Rectal smooth muscle tissue (tissue), 1 donor: Measurements from ENCODE around the gene HES2.
"Not testable (repeated sequence)": the region's sequence is repeated elsewhere in the genome, so short reads cannot be mapped to it uniquely, and the experiment has no call there.

Source experiments
- H3K27ac ChIP-seq: one replicate; pipeline ENCODE4 v1.7.0; 2013; ENCODE audit warnings: low read depth, low read length, inconsistent platforms
- H3K27me3 ChIP-seq: one replicate; pipeline ENCODE4 v1.7.0; 2013; ENCODE audit warnings: low read length; ENCODE audit not compliant: control insufficient read depth, insufficient read depth
- H3K36me3 ChIP-seq: one replicate; pipeline ENCODE4 v1.7.0; 2013; ENCODE audit warnings: low read length; ENCODE audit not compliant: control insufficient read depth, insufficient read depth
- H3K4me1 ChIP-seq: one replicate; pipeline ENCODE4 v1.7.0; 2013; ENCODE audit warnings: low read length; ENCODE audit not compliant: control insufficient read depth, insufficient read depth
- H3K4me3 ChIP-seq: one replicate; pipeline ENCODE4 v1.7.0; 2013; ENCODE audit warnings: low read length
- H3K9ac ChIP-seq: one replicate; pipeline ENCODE4 v1.7.0; 2013; ENCODE audit warnings: low read length

The HES2 gene

GRCh38 chr1:6461538-6462411, 42.1 kb upstream of the HES2 start:
- Histone ChIP-seq H3K27me3 (no peaks in the 10 kb centered on the region), H3K4me3 (no peak overlapping the region)

GRCh38 chr1:6461051-6461530, 41.4 kb upstream of the HES2 start:
- H3K27ac ChIP-seq, result no peak overlapping the region
- H3K4me1 ChIP-seq, result no peaks in the 10 kb centered on the region
- H3K27me3 ChIP-seq, result no peaks in the 10 kb centered on the region
- no peak overlapping the region for H3K9ac ChIP-seq
- H3K36me3 ChIP-seq, result no peaks in the 10 kb centered on the region
- H3K4me3 ChIP-seq, result no peak overlapping the region

More at GRCh38 chr1:6461538-6462411, 42.1 kb upstream of the HES2 start:
- Histone ChIP-seq H3K36me3 (no peaks in the 10 kb centered on the region), H3K27ac (no peak overlapping the region), H3K4me1 (no peaks in the 10 kb centered on the region), H3K9ac (no peak overlapping the region)

GRCh38 chr1:6460301-6461050, 40.8 kb upstream of the HES2 start:
- H3K4me3 ChIP-seq, result no peak overlapping the region
- no peaks in the 10 kb centered on the region for H3K36me3 ChIP-seq
- no peak overlapping the region for H3K9ac ChIP-seq
- no peak overlapping the region for H3K27ac ChIP-seq
- H3K4me1 ChIP-seq, result no peaks in the 10 kb centered on the region
- H3K27me3 ChIP-seq, result no peaks in the 10 kb centered on the region

GRCh38 chr1:6459850-6460265, 40.1 kb upstream of the HES2 start:
- Histone ChIP-seq H3K9ac (no peak overlapping the region), H3K4me1 (no peaks in the 10 kb centered on the region), H3K27me3 (peaks cover 3% of the 10 kb centered on the region), H3K4me3 (no peak overlapping the region), H3K27ac (no peak overlapping the region), H3K36me3 (no peaks in the 10 kb centered on the region)

DNA sequence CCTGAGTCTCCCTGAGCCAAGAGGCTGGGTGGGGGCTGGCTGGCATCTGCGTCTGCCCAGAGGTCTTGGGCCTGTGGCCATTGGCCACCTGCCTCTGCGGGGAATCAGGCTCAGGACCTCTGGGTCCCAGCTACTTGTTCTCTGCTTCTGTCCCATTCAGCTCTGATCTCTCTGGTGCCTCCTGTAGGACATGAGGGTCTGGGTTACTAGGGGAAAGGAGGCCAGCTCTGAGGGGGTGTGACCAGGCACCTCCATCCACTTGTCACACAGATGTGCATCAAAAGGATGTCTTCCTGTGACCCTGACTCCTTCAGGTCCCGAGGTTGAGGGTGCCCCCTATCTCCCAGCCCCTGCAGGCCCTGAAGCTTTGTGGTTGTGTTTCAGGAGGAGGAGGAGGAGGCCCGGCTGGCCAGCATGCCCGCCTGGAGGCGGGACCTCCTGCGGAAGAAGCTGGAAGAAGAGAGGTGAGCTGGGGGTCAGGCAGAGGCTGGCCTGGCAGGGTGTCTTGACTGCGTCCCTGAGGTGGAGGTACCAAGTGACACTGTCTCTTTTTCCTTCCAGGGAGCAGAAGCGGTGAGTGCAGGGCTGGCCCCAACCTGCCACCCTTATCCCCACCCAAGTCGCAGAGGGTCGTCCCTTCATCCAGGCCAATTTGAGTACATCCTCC, 37.2 kb upstream of the HES2 start:
- no peaks in the 10 kb centered on the region for H3K4me1 ChIP-seq
- H3K27ac ChIP-seq, result no peak overlapping the region
- no peak overlapping the region for H3K9ac ChIP-seq
- no peak overlapping the region for H3K4me3 ChIP-seq
- peaks cover 6% of the 10 kb centered on the region for H3K27me3 ChIP-seq
- no peaks in the 10 kb centered on the region for H3K36me3 ChIP-seq

GRCh38 chr1:6455752-6456520, 36.2 kb upstream of the HES2 start:
- not testable (repeated sequence) for H3K9ac ChIP-seq, H3K4me3 ChIP-seq, H3K27ac ChIP-seq, H3K36me3 ChIP-seq, H3K27me3 ChIP-seq, H3K4me1 ChIP-seq

DNA sequence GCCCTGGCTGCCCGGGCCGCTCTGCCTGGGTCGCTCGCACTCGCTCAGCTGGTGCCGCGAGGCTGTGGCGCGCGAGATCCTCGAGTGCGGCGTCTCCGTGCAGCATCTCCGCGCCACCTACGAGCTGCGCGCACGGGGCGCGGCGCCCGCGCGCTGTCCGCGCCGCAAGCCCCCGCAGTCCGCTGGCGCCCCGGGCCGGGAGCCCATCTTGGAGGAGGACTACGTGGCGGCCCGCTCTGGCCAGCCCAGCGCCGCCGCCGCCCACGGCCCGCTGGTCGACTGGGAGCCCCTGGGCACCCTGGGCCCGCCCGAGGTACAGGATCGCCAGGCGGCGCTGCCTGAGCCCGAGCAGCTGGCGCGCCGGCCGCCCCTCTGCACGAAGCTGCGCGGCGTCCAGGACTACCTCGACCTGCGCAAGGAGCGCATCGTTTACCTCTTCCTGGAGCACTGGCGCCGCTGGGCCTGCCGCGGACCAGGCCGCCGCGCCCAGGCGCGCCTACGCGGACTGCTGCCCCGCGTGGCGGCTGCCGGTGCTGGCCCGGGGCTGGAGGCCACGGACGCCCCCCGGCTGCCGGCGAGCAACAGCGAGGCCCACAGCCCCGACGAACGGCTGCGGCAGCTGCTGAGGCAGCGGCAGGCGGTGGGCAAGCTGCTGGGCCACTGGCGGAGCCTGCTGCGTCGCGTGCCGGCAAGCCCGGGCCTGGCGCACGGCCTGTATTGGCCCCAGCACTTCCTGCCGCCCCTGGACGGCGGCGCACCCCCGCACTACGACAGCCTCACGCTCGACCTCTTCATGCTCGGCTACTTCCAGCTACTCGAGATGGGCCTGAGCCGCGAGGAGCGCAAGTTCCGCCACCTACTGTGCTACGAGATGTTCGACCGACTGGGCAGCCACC, 35.4 kb upstream of the HES2 start:
- Histone ChIP-seq H3K27ac (no peak overlapping the region), H3K36me3 (no peaks in the 10 kb centered on the region), H3K4me3 (no peak overlapping the region), H3K9ac (no peak overlapping the region), H3K27me3 (peaks cover 10% of the 10 kb centered on the region), H3K4me1 (no peaks in the 10 kb centered on the region)

- H3K36me3 ChIP-seq, H3K9ac ChIP-seq, H3K4me3 ChIP-seq, H3K4me1 ChIP-seq, H3K27ac ChIP-seq: not testable (repeated sequence)
- H3K27me3 ChIP-seq, result peaks cover 15% of the 10 kb centered on the region
These were observed 34.5 kb upstream of the HES2 start for GRCh38 chr1:6453895-6454855.

DNA sequence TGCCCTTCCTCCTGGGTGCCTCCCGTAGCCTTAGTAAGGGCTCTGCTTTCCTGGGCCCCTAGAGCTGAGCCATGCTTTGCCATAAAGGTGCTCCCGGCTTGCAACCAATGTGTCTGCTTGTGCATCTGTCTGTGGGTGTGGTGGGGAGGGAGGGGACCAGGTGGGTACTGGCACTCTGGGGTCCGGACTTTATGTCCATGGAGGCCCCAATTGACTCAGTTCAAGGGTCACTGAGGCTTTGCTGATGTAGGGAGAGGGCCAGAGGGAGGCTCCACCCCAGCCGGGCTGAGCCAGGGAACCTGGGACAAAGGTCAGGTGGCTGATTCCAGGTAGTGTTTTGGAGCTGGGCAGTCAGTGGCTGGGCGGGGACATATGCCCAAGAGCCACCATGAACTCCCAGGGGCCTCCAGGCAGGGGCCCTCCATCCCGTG, 31.2 kb upstream of the HES2 start:
- no peaks in the 10 kb centered on the region for H3K36me3 ChIP-seq
- peaks cover 20% of the 10 kb centered on the region for H3K27me3 ChIP-seq
- H3K9ac ChIP-seq, result no peak overlapping the region
- no peak overlapping the region for H3K27ac ChIP-seq
- no peaks in the 10 kb centered on the region for H3K4me1 ChIP-seq
- peak overlapping the region; percentile 15 for H3K4me3 ChIP-seq

DNA sequence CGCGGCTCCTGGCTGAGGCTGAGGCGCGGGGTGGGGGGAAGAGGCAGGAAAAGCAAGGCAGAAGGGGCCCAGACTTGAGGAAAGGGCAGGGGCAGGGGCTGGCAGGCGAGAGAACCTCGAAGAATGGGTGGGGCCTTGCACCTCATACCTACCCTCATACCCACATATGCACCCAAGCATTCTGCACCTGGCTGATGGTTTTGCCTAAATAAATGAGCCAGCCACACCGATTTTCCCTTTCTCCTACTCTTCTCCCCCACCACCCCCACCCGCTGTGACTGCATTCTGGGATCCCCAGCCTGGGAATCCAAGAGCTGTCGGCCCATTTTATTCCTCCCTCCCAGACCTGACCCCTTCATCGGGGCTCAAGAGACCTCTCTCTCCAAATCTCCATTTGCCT, 30.8 kb upstream of the HES2 start:
- H3K4me1 ChIP-seq, H3K27ac ChIP-seq, H3K36me3 ChIP-seq, H3K9ac ChIP-seq: not testable (repeated sequence)
- H3K27me3 ChIP-seq, result peaks cover 20% of the 10 kb centered on the region
- H3K4me3 ChIP-seq, result peak overlapping the region; percentile 15
